ENCODE results near the gene CELF5.
"Not testable (repeated sequence)": the region's sequence is repeated elsewhere in the genome, so short reads cannot be mapped to it uniquely, and the experiment has no call there.

Gene CELF5

DNA sequence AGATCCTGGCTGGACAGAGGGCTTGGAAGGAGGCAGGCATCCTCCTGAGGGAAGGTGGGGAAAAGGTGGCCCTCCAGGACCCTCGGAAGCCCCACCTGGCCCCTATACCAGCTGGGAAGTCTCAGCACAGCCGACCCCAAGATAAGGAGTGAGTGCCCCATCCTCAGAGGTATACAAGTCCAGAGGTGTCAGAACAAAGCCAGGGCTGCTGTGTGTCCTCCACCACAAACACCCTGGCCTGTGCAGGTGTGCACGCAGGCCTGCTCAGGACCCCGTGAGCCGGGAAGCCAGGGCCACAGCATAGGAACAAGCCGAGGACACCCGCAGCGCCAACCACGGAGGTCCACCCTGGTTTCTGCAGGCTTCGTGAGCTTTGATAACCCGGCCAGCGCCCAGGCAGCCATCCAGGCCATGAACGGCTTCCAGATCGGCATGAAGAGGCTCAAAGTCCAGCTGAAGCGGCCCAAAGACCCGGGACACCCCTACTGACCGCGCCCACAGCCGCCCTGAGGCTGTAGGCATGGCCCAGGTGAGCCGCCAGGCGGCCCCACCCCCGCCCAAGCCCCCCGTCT lies 68.6 kb downstream of the CELF5 start:
- no peak for DNase-seq (ENCODE audit: low spot score)

DNA sequence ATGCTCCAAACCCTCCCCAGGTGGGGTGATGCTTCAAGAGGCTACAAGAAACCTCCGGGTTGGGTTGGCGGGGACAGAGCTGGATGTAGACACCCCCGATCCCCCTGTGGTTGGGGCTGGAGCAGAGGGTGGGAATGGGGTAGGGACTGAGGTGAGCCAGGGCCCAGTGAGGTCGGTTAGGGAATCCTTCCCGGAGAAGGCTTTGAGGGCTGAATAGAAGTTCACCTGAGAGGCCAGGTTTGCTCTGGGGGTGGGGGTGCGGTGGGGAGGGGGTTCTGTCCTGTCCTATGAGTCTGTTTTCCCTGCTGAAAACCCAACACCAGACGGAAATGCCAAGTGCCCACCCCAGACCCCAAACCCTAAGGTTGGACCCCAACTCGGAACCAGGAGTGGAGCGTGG lies 69.1 kb downstream of the CELF5 start:
- no peak for DNase-seq (ENCODE audit: low spot score)

- DNase-seq (ENCODE audit: low spot score) = no peak
Measured at GRCh38 chr19:3294080-3294850, 69.8 kb downstream of the CELF5 start.

GRCh38 chr19:3295581-3295980 lies 71.1 kb downstream of the CELF5 start:
- no peak for DNase-seq (ENCODE audit: low spot score)

DNA sequence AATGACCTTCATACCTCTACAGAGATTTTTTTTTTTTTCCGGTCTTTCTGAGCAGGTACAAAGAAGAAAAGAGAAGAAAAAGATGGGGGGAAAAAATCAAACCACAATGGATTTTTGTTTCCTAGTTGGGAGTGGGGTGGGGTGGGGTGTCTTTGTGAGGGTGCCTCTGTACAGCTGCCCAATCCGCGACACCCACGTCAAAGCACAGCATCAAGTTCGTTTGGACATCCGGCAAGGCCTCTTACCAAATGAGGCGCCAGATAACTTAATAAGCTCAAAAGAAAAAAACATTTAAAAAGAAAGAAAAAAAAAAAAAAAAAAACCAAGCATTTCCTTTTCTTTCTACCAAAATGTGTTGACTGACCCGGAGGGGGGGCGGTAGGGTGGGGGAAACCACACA lies 71.6 kb downstream of the CELF5 start:
- no peak for DNase-seq (ENCODE audit: low spot score)

DNA sequence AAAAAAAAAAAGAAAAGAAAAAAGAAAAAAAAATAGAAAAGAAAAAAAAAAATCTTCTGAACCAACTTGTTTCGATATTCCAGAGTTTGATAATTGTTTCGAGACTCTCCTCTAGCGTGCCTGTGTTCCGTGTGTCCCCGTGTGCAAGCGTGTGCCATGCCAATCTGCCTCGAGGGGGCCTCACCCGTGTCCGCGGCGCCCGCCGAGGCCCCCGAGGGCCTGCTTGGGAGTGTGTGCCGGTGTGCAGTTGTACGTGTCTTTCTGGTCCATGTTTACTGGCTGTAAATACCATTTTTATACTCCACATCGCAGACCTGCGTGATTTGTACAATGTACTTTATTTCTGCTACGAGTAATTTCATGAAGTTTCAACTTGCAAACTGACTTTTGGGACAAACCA lies 72.0 kb downstream of the CELF5 start:
- no peak for DNase-seq (ENCODE audit: low spot score)

GRCh38 chr19:3298853-3299449 lies 74.5 kb downstream of the CELF5 start:
- DNase-seq (ENCODE audit: low spot score) = no peak

GRCh38 chr19:3300566-3300965 lies 76.1 kb downstream of the CELF5 start:
- DNase-seq (ENCODE audit: low spot score) = not testable (repeated sequence)

GRCh38 chr19:3302755-3303154 lies 78.3 kb downstream of the CELF5 start:
- no peak for DNase-seq (ENCODE audit: low spot score)

DNA sequence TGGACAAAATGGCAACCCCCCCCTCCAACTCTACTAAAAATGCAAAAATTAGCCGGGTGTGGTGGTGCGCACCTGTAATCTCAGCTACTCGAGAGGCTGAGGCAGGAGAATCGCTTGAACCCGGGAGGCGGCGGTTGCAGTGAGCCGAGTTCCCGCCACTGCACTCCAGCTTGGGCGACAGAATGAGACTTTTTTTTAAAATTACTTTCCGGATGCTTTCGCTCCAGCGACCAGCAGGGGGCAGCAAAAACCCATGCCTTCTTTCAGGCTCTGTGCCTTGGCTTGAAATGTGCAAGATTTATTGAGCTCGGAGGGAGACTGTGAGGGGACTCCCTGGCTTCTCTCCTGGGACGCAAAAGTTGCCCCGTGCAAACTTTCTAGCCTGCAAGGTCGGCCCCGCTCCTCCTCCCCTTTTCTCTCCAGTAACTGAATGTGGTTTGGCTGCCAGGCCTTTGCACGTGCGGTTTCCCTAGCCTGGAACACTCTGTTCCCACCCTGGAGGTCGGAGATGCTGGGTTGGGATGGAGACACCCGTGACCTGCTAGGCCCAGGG lies 80.5 kb downstream of the CELF5 start:
- peak; percentile 71 for DNase-seq (ENCODE audit: low spot score)

- no peak for DNase-seq (ENCODE audit: low spot score)
Measured at GRCh38 chr19:3309724-3310123, 85.3 kb downstream of the CELF5 start.

- DNase-seq (ENCODE audit: low spot score) = no peak
Measured at GRCh38 chr19:3310280-3310679, 85.8 kb downstream of the CELF5 start.

- no peak for DNase-seq (ENCODE audit: low spot score)
Measured at GRCh38 chr19:3310711-3311110, 86.2 kb downstream of the CELF5 start.

GRCh38 chr19:3313199-3313575 lies 88.7 kb downstream of the CELF5 start:
- no peak for DNase-seq (ENCODE audit: low spot score)

- no peak for DNase-seq (ENCODE audit: low spot score)
Measured at GRCh38 chr19:3314962-3315675, 90.7 kb downstream of the CELF5 start.

GRCh38 chr19:3315676-3315973 lies 91.2 kb downstream of the CELF5 start:
- no peak for DNase-seq (ENCODE audit: low spot score)

DNA sequence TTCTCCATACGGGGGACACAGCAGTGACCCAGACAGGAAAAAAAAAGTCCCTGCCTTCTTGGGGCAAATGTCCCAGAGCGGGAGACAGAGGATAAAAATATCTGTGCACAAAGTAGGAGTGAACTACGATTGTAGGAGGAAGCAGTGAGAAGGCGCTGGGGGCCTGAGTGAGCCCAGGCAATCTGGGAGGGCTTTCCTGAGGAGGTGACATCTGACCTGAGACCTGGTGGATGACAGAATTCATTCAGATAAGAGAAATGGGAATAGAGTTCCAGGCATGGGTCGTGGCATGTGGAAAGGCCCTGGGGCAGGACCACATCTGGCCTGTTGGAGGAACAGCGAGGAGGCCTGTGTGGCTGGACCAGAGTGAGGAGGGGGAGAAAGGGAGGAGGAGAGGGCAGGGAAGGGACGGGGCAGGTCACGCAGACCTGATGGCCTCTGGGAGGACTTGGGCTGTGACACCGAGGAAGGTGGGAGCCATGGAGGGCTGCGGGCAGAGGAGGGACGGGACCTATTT lies 91.7 kb downstream of the CELF5 start:
- no peak for DNase-seq (ENCODE audit: low spot score)

DNA sequence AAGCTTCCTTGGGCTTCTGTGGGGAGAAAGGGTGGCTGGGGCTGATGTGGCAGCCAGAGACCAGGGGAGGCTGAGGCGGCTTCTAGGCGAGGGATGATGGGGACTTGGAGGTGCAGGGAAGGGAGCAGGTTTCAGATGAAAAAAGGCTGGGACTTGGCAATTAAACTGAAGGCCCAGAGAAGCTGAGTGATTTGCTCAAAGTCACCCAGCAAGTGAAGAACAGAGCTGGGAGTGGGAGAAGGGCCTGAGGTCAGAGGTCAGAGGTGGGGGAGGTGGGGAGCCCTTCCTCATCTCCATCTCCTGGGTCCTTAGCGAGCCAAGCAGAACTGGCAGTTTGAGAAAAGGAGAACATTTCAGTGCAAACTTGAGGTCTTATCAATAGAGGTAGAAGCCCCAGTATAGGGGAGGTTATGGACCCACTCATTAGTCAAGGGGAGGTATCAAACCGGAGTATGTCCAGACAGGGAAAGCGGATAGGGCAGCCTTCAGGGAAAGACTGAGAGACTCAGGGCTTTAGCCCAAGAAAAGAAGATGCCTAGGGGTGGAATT lies 92.3 kb downstream of the CELF5 start:
- DNase-seq (ENCODE audit: low spot score) = no peak

GRCh38 chr19:3319643-3320353 lies 95.3 kb downstream of the CELF5 start:
- DNase-seq (ENCODE audit: low spot score) = no peak

DNA sequence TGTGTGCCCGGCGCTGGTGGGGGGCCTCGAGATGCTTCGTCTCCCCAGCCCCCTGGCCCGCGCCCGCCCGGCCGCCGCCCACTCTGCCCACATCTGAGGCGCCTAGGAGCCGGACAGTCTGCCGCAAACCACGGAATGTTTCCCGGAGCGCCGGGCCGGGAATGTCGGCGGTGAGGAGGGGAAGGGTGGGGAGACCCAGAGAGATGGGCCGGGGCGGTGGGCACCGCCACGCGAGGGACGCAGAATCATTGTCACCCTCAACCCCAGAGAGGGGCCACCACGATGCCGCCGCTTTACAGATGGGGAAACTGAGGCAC lies 95.9 kb downstream of the CELF5 start:
- no peak for DNase-seq (ENCODE audit: low spot score)

- DNase-seq (ENCODE audit: low spot score) = no peak
Measured at GRCh38 chr19:3320853-3321252, 96.4 kb downstream of the CELF5 start.

- DNase-seq (ENCODE audit: low spot score) = peak; percentile 4
Measured at GRCh38 chr19:3321696-3322095, 97.2 kb downstream of the CELF5 start.

Data from hepatic stellate cell (primary cell).